NCI-H82 treated with DMSO at 0.1 percent for 48 hours (cell line): ENCODE measurements around the gene KCNJ10.

ENCODE experiments used
- DNase-seq: peaks from one replicate; lab custom pipeline; 2025; ENCODE audit not compliant: unreplicated experiment; lab: John Stamatoyannopoulos, UW

KCNJ10 gene

GRCh38 chr1:160099716-160100375 is 29.9 kb upstream of the KCNJ10 start:
- DNase-seq: no peak

DNA sequence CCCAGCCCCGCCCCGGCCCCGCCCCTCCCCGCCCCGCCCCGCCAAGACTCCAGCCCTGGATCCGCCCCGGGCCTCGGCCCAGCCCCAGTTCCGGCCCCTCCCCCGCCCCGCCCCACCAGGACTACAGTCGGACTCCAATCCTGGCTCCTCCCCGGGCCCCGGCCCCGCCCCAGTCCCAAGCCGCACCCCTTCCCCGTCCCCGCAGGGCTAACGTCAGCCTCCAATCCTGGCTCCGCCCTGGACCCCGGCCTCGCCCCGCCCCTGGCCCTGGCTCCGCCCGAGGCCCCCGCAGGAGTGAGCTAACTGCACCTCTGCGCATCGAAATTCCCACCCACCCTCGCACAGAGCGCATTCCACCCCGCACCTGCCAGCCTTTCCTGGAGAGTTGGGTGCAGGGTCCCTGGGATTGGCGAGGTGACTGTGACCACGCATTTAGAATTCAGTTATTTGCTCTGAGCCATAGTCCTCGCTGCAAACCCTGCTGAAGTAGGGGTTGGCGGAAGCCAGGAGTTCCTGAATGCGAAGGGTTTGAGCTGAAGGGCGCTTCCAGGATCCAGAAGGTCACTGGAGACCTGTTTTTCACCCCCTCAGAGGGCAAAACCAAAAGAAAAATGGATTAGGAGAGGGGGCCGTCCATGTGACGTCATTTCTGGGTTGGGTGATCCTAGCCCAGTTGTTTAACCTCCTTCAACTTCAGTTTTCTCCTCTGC is 29.0 kb upstream of the KCNJ10 start:
- peak; percentile 92 for DNase-seq

DNA sequence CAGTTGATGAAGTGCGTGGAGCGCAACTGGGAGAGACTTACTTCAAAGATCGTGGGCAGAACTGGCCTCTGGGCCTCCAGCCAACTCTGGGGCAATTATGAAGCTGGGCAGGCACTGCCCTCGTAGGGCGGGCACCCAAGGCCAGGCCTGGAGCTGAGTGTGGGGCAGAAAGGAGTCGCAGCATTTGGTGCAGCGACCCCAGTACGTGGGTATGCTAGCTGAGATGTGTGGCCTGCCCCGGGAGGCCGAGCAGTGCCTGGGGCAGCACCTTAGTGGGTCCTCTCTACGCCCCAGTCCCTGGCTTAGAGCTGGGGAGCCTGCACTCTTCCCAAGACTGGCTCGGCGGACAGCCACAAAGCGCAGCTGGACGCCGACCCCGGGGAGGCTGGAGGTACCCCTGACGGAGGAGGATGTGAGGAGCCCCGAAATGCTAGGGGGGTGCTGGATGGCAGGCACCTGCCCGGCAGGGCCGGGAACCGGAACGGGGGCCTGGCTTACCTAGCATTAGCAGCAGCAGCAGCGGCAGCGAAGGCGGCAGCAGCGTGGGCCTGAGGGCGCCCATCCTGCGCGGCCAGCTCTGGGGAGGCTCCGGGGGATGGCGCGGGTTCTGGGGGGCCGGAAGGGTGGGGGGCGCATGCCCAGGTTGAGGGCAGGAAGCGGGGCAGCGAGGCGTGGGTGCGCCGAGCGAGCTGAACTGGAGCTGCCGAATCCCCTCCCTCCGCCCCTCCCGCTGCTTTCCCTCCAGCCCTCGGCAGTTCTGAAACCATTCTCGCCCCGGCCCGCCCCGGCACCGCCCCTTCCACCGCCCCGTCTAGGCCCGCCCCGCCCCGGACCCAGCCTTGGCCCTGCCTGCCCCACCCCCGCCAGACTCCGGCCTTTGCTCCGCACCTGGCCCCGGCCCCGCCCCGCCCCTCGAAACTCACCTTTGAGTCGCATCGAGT is 28.2 kb upstream of the KCNJ10 start, which contains the start of gene IGSF8:
Gene IGSF8, minus strand, starts transcription at position 709 of the 941 bp plus-strand sequence. Its CDS starts 147 bp downstream, at position 562.
- DNase-seq: peak; percentile 88

GRCh38 chr1:160097151-160097910 is 27.4 kb upstream of the KCNJ10 start:
- DNase-seq: no peak

- DNase-seq: no peak
Measured at GRCh38 chr1:160096274-160097116, 26.5 kb upstream of the KCNJ10 start.

GRCh38 chr1:160095382-160096105 is 25.6 kb upstream of the KCNJ10 start:
- DNase-seq: no peak

GRCh38 chr1:160094806-160095205 is 24.8 kb upstream of the KCNJ10 start:
- no peak for DNase-seq

DNA sequence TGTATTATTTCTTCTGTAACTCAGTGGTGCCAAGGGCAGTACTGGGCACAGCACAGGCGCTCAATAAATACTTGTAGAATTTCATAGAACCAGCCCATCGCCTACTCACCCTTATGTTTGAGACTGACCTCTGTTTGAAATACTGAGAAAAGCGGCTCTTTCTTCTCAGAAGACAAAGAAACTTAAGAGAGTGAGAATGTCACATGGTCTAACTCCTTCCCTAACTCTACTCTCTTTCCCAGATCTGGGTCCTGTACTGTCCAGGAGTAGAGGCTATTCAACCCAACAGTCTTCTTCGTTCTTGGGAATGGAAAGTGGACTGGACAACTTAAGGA is 24.3 kb upstream of the KCNJ10 start:
- no peak for DNase-seq

GRCh38 chr1:160093624-160094290 is 23.8 kb upstream of the KCNJ10 start:
- DNase-seq: no peak

DNA sequence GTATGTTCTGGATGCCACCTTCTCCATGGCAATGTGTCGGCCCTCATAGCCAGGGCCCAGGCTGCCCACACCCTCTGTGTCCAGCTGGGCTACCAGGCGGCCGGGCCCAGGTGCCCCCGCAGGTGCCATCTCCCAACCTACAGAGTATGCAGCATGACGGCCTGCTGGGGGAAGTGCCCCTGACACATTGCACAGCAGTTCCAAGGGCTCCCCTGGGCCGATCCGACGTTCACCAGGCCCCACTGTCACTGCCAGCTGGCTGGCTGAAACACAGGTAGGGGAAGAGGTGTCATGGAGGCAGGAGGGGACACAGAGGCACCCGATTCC is 23.1 kb upstream of the KCNJ10 start:
- no peak for DNase-seq

- no peak for DNase-seq
Measured at GRCh38 chr1:160092366-160093068, 22.6 kb upstream of the KCNJ10 start.

DNA sequence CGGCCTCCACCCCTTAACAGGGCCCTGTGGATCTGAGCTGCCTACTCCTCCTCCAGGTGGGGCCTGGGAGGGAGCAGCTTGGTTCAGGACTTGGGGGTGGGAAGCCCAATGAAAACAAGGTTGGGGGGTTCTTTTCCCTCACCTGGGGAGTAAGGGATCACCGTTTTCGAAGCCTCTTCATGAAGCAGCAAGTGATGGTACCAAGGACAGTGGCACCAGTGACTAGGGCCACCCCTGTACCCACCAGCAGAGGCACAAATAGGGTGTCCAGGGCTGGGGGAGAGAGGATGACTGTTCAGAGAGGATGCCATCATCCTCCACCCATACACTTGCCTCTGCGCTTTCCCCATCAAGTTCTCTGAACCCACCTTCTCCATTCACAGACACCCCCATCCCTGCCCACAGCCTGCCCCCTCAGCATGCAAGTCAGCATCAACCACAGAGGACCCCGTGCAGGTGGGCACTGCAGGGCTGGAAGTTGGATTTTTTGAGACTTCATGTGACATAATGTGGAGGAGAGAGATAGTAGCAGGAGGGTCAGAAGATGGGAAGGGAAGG is 21.8 kb upstream of the KCNJ10 start:
- DNase-seq: no peak

- no peak for DNase-seq
Measured at GRCh38 chr1:160090760-160091159, 20.8 kb upstream of the KCNJ10 start.

DNA sequence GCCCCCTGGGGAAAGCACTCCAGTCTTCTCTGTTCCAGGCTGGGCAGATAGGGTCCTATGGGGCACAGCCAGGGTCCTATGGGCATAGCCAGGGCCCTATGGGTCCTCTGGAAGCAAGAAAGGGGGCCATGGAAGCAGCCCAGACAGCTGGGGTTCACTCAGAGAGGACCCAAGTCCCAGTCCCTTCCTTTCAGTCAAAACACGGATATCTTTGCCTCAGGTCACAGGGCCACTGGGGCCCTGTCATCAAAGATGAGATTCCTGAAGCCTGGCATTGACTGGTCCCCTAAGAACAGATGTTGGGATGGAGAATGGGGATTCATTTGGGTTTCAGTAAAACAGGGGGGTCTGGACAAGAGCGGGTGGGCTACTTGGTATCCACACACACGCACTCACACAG is 19.9 kb upstream of the KCNJ10 start:
- no peak for DNase-seq

DNA sequence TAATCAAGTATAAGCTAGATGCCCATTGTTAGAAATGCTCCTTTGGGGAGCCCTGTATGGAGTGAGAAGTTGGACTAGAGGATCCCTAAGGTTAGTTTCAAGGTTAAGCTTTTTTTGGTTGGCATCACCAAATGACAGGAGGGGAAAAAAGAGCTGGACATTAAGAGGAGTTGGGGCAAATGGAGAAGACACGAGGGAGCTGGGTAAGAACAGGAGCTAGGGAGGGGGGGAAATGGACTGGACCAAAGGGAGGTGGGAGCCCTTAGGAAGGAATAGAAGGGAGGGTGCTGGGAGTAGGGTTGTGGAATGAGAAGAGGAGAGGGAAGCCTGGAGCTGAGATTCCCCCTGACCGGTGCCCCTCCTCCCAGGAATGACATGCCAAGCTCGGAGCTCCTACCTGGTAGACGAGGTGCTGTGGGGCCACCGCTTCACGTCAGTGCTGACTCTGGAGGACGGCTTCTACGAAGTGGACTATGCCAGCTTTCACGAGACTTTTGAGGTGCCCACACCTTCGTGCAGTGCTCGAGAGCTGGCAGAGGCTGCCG is 17.2 kb upstream of the KCNJ10 start:
- DNase-seq: no peak

- DNase-seq: no peak
Measured at GRCh38 chr1:160086456-160086892, 16.5 kb upstream of the KCNJ10 start.

GRCh38 chr1:160085686-160086455 is 15.9 kb upstream of the KCNJ10 start:
- peak; percentile 63 for DNase-seq
